ENCODE data around the gene MINDY2. TPM values are rescaled to one million over a fixed set of nuclear protein-coding genes. Genes with fewer than 3 reads are reported as not detected.
"Not testable (repeated sequence)": the region's sequence is repeated elsewhere in the genome, so short reads cannot be mapped to it uniquely, and the experiment has no call there.

MINDY2 gene
- total RNA-seq, 2 donors from 2014 or later: 10.7 to 14.6 TPM

DNA sequence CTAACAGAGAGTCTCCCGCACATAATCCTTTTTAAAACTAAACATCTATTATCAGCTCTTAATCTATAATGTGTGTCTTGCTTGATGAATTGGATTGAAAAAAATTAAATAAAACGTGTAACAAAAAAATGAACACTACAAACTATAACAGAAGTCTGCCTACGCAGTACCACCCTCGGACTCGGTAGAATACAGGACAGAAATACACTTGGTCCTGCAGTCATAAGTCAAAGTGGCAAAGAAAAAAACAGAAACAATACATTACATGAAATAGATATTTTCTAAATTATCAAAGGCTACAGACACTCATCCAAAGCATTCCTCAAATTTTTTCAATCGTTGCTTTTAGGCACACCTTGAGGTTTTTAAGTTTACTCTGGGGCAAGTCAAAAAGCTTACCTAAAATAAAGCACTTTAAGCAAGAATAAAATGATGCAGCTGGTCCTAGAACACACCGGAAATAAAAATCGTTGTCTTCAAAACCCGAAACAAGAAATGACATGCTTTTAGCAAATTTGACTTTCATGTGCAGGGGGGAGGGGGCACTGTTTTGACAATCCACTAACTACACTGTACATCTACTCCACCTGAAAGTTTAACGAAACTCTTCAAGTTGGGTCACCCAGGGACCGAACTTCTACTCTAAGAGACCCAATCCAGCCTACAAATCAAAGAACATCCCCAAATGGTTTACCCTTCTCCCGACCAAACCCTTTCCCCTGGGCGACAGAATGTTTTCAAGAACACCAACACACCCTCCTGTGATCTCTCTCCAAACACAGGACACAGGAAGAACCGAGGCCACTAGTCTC is 22.9 kb upstream of the MINDY2 start:
- H3K36me3 Mint-ChIP-seq: peaks cover 11 to 17% of the 10 kb centered on the region in 2 donors
- H3K27ac Mint-ChIP-seq: peak overlapping the region; percentile 92 to 97
- H3K9me3 Mint-ChIP-seq: no peaks in the 10 kb centered on the region
- ATAC-seq: peak in 1 of 2 donors; percentile 9
- DNase-seq (ENCODE audit: low spot score in 2 of 2): peak in 1 of 2 donors; percentile 50

GRCh38 chr15:58748852-58749531 is 22.1 kb upstream of the MINDY2 start:
- peak; percentile 29 to 33 for ATAC-seq
- peak; percentile 35 to 61 for DNase-seq (ENCODE audit: low spot score in 2 of 2)
- peaks cover 11 to 17% of the 10 kb centered on the region in 2 donors for H3K36me3 Mint-ChIP-seq
- no peaks in the 10 kb centered on the region for H3K9me3 Mint-ChIP-seq
- H3K27ac Mint-ChIP-seq: peak overlapping the region; percentile 92 to 97

- peak; percentile 93 to 95 for ATAC-seq
- Mint-ChIP-seq H3K9me3 (no peaks in the 10 kb centered on the region), H3K36me3 (peaks cover 11 to 17% of the 10 kb centered on the region in 2 donors), H3K27ac (peak within 1 kb of the TSS; percentile 92 to 97)
- peak; percentile 98 to 99 for DNase-seq (ENCODE audit: low spot score in 2 of 2)
Observed at GRCh38 chr15:58749532-58750337, 21.4 kb upstream of the MINDY2 start, which contains the start of gene ADAM10. Gene ADAM10, minus strand, starts transcription at chr15:58749707. Its CDS starts 173 bp downstream, at chr15:58749534.

GRCh38 chr15:58752716-58753115 is 18.4 kb upstream of the MINDY2 start:
- no peak overlapping the region for H3K27ac Mint-ChIP-seq
- ATAC-seq (no peak), DNase-seq (ENCODE audit: low spot score in 2 of 2) (no peak)
- H3K9me3 Mint-ChIP-seq: no peaks in the 10 kb centered on the region
- peaks cover 11 to 17% of the 10 kb centered on the region in 2 donors for H3K36me3 Mint-ChIP-seq

- DNase-seq (ENCODE audit: low spot score in 2 of 2): no peak
- no peak overlapping the region for H3K27ac Mint-ChIP-seq
- no peaks in the 10 kb centered on the region for H3K36me3 Mint-ChIP-seq
- no peak for ATAC-seq
- H3K9me3 Mint-ChIP-seq: no peaks in the 10 kb centered on the region
Observed at GRCh38 chr15:58755350-58755749, 15.8 kb upstream of the MINDY2 start.

- no peaks in the 10 kb centered on the region for H3K9me3 Mint-ChIP-seq
- no peak for ATAC-seq
- no peaks in the 10 kb centered on the region for H3K36me3 Mint-ChIP-seq
- no peak overlapping the region for H3K27ac Mint-ChIP-seq
- DNase-seq (ENCODE audit: low spot score in 2 of 2): no peak
Observed at GRCh38 chr15:58755956-58756355, 15.1 kb upstream of the MINDY2 start.

DNA sequence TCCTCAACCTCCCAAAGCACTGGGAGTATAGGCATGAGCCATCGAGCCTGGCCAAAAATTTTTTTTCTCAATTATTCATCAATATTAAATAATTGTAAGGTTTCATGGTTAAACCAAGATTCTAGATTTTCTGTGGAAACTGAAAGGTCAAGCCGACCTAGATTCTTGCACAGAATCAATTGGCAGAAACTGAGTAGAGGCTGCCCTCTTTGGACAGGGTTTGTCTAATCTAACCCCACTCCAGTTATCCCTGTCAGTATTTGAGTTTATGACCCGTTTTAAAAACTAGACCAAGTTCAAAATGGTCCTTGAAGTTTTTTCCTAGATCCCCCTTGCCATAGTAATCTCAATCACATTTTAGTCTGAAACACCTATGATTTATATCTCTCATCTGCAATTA is 13.0 kb upstream of the MINDY2 start:
- Mint-ChIP-seq H3K27ac (no peak overlapping the region), H3K9me3 (peaks cover 0 to 3% of the 10 kb centered on the region in 2 donors), H3K36me3 (no peaks in the 10 kb centered on the region)
- no peak for DNase-seq (ENCODE audit: low spot score in 2 of 2)
- no peak for ATAC-seq

GRCh38 chr15:58760385-58761009 is 10.6 kb upstream of the MINDY2 start:
- Mint-ChIP-seq H3K27ac (no peak overlapping the region), H3K36me3 (no peaks in the 10 kb centered on the region), H3K9me3 (peaks cover 7 to 12% of the 10 kb centered on the region in 2 donors)
- ATAC-seq (no peak), DNase-seq (ENCODE audit: low spot score in 2 of 2) (no peak)

- peaks cover 7 to 15% of the 10 kb centered on the region in 2 donors for H3K9me3 Mint-ChIP-seq
- no peaks in the 10 kb centered on the region for H3K36me3 Mint-ChIP-seq
- no peak overlapping the region for H3K27ac Mint-ChIP-seq
- ATAC-seq (no peak), DNase-seq (ENCODE audit: low spot score in 2 of 2) (no peak)
Observed at GRCh38 chr15:58761010-58761388, 10.1 kb upstream of the MINDY2 start.

DNA sequence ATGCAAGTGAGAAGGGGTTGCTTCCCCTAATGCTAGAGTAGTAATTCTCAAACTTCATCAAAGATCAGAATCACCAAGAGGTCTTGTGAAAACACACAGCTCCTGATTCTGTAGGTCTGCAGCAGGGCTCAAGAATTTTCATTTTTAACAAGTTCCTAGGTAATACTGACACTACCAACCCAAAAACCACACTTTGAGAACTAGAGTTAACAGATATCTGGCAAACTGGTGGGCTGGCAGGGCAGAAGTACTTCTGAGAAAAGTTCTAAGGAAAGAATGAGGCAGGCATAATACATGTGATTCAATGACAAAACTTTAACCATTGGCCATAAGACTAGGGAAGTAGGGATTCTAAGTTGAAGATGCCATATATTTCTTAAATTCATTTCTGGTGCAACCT is 8.8 kb upstream of the MINDY2 start:
- ATAC-seq (no peak), DNase-seq (ENCODE audit: low spot score in 2 of 2) (no peak)
- Mint-ChIP-seq H3K27ac (no peak overlapping the region), H3K36me3 (no peaks in the 10 kb centered on the region), H3K9me3 (peaks cover 7 to 15% of the 10 kb centered on the region in 2 donors)

GRCh38 chr15:58762731-58763130 is 8.4 kb upstream of the MINDY2 start:
- no peak for ATAC-seq
- Mint-ChIP-seq H3K27ac (no peak overlapping the region), H3K36me3 (no peaks in the 10 kb centered on the region)

GRCh38 chr15:58764468-58764867 is 6.6 kb upstream of the MINDY2 start:
- DNase-seq (ENCODE audit: low spot score in 2 of 2): no peak
- no peak for ATAC-seq
- no peak overlapping the region for H3K27ac Mint-ChIP-seq
- H3K36me3 Mint-ChIP-seq: no peaks in the 10 kb centered on the region
- peaks cover 7 to 20% of the 10 kb centered on the region in 2 donors for H3K9me3 Mint-ChIP-seq

More at GRCh38 chr15:58762731-58763130, 8.4 kb upstream of the MINDY2 start:
- H3K9me3 Mint-ChIP-seq: peaks cover 7 to 15% of the 10 kb centered on the region in 2 donors
- DNase-seq (ENCODE audit: low spot score in 2 of 2): no peak

GRCh38 chr15:58766290-58766689 is 4.8 kb upstream of the MINDY2 start:
- Mint-ChIP-seq H3K36me3 (no peaks in the 10 kb centered on the region), H3K9me3 (peaks cover 7 to 20% of the 10 kb centered on the region in 2 donors), H3K27ac (no peak overlapping the region)
- ATAC-seq (no peak), DNase-seq (ENCODE audit: low spot score in 2 of 2) (no peak)

DNA sequence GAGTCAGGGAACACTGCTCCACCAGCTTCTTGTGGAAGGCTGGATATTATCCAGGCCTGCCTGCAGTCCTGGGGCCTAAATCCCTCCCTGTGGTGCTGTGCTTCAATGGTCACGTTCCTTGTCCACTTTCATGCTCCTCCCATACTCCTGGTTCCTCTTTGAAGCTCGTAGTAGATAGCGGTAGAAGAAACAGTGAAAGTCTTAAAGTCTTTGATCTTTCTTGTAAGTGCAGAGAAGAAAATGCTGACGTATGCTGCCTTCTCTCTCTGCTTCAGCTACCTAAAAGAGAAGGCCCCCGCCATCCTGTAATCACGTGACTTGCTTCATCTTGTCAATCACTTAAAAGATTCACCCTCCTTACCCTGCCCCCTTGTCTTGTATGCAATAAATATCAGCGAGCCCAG is 2.5 kb upstream of the MINDY2 start:
- H3K9me3 Mint-ChIP-seq: peaks cover 7 to 15% of the 10 kb centered on the region in 2 donors
- H3K36me3 Mint-ChIP-seq; ATAC-seq; H3K27ac Mint-ChIP-seq; DNase-seq (ENCODE audit: low spot score in 2 of 2): not testable (repeated sequence)

GRCh38 chr15:58770519-58770856 is 614 bp upstream of the MINDY2 start:
- Mint-ChIP-seq H3K36me3 (peaks cover 6 to 8% of the 10 kb centered on the region in 2 donors), H3K9me3 (peaks cover 0 to 8% of the 10 kb centered on the region in 2 donors), H3K27ac (peak overlapping the region; percentile 91 to 95)
- DNase-seq (ENCODE audit: low spot score in 2 of 2) (no peak), ATAC-seq (peak; percentile 8 to 13)

DNA sequence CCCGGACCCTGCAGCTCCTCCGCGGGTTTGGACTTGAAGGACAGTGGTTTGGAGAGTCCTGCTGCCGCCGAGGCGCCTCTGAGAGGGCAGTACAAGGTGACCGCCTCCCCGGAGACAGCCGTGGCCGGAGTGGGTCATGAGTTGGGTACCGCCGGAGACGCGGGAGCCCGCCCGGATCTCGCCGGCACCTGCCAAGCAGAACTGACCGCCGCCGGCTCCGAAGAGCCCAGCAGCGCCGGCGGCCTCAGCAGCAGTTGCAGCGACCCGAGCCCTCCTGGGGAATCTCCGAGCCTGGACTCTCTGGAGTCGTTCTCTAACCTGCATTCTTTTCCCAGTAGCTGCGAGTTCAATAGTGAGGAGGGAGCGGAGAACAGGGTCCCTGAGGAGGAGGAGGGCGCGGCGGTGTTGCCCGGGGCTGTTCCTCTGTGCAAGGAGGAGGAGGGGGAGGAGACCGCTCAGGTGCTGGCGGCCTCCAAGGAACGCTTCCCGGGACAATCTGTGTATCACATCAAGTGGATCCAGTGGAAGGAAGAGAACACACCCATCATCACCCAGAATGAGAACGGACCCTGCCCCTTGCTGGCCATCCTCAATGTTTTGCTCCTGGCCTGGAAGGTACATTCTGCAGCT is 634 bp downstream of the MINDY2 start:
- DNase-seq (ENCODE audit: low spot score in 2 of 2): peak; percentile 17 to 57
- peaks cover 6 to 8% of the 10 kb centered on the region in 2 donors for H3K36me3 Mint-ChIP-seq
- peaks cover 0 to 5% of the 10 kb centered on the region in 2 donors for H3K9me3 Mint-ChIP-seq
- peak in 1 of 2 donors; percentile 3 for ATAC-seq
- peak overlapping the region; percentile 91 to 92 for H3K27ac Mint-ChIP-seq
